Adrenal gland (tissue), 12 donors: Measurements from ENCODE around the gene HSD17B2. TPM values are rescaled to one million over a fixed set of nuclear protein-coding genes. Genes with fewer than 3 reads are reported as not detected.
"Not testable (repeated sequence)": the region's sequence is repeated elsewhere in the genome, so short reads cannot be mapped to it uniquely, and the experiment has no call there.

Experiments used
- DNase-seq, 7 donors: peaks; one replicate each; pipeline ENCODE4 v3.0.0-alpha.2; 2019 to 2020
- H3K27ac ChIP-seq, 5 donors: fragments of 200-600 bp; sonication (generic) in 4 of 5; 1 replicate in 3 of 5; 2 replicates in 2 of 5; pipeline versions ENCODE4 v1.5.1 to v1.8.0; 2016 to 2020; ENCODE audit warnings: mild to moderate bottlenecking in 1 of 5
- H3K27me3 ChIP-seq: fragments of 200-600 bp; 2 replicates; pipeline ENCODE4 v1.8.0; 2021
- H3K36me3 ChIP-seq, 2 donors: fragments of 200-600 bp; replicated peaks in 1 of 2; 1 replicate in 1 of 2; 2 replicates in 1 of 2; pipeline versions ENCODE4 v1.5.1 to v1.8.0; 2018 to 2022
- H3K4me1 ChIP-seq, 2 donors: fragments of 200-600 bp; replicated peaks in 1 of 2; 1 replicate in 1 of 2; 2 replicates in 1 of 2; pipeline versions ENCODE4 v1.5.1 to v1.8.0; 2018 to 2021
- H3K4me3 ChIP-seq, 4 donors: fragments of 200-600 bp; sonication (generic) in 3 of 4; one replicate each; pipeline ENCODE4 v1.5.1; 2016 to 2018
- H3K9me3 ChIP-seq, 3 donors: fragments of 200-600 bp; sonication (generic) in 1 of 3; replicated peaks in 1 of 3; 1 replicate in 2 of 3; 2 replicates in 1 of 3; pipeline versions ENCODE4 v1.5.1 to v1.8.0; 2016 to 2021
- POLR2A ChIP-seq, 2 donors: fragments of 450-650 bp; IDR thresholded peaks; one replicate each; pipeline ENCODE4 v1.6.1; 2017; ENCODE audit warnings: antibody characterized with exemption in 2 of 2, mild to moderate bottlenecking in 2 of 2, moderate library complexity in 1 of 2
- WGBS, 4 donors: extraction: QIAGEN DNeasy Blood & Tissue Kit in 2 of 4; methylation state at CpG; one replicate each; pipeline versions ENCODE4 v1.1.5 to v1.1.7; 2013 to 2017; 5-methylcytosine and 5-hydroxymethylcytosine counted together
- intact Hi-C, 2 donors: fragments of 100-400 bp; cut with DNase I; formaldehyde crosslinking; loops; one replicate each; pipeline versions ENCODE4 v1.14.1 to v1.15.0; 2022 to 2023
- polyA plus RNA-seq, 3 donors: library from polyadenylated mRNA; stranded (reverse); fragments of 200-250 nt in 2 of 3; fragments of 350-450 nt in 1 of 3; fragmentation: Illumina TruSeq in 1 of 3; extraction: RNeasy Lipid Tissue Mini Kit (QIAGEN cat#74804) in 1 of 3; gene quantifications; one replicate each; pipeline ENCODE4 v1.2.3, GENCODE V29; 2013 to 2014
- total RNA-seq, 9 donors: library from RNA; depleted of rRNA in 4 of 9; stranded (reverse); fragments of >200 nt in 4 of 9; fragments of 120-200 nt in 1 of 9; fragmentation: NEBNext Ultra II Directional in 1 of 9; extraction: Animal tissue kit (Norgen Biotek cat#: 25700) in 1 of 9; gene quantifications; one replicate each; pipeline versions ENCODE4 v1.1.0 to v1.2.4, GENCODE V29; 2013 to 2023
- TF ChIP-seq, protein P1 (sequence below), 6 experiments: fragments of 450-650 bp in 4 of 6; fragments of 200-600 bp in 2 of 6; sonication (generic) in 1 of 6; IDR thresholded peaks; 1 replicate in 5 of 6; 2 replicates in 1 of 6; pipeline versions ENCODE4 v1.5.1 to v1.8.0; 2016 to 2021; ENCODE audit warnings: antibody characterized with exemption in 6 of 6, mild to moderate bottlenecking in 2 of 6, moderate library complexity in 1 of 6
- donor health status: healthy with polysubstance abuse.
- donor health status: Bipolar disorder and iron deficiency.
- donor health status: DM: yes; HTN: yes; CAD: no.
- donor health status: DM: no; HTN: no; CAD: no.
- donor health status: DM: no; HTN: no; CAD: no.
- donor health status: DM: yes; HTN: yes; CAD: no.

Gene HSD17B2
- total and polyA plus RNA-seq, 12 donors: 0.10 to 0.16 TPM; not detected in 10

DNA sequence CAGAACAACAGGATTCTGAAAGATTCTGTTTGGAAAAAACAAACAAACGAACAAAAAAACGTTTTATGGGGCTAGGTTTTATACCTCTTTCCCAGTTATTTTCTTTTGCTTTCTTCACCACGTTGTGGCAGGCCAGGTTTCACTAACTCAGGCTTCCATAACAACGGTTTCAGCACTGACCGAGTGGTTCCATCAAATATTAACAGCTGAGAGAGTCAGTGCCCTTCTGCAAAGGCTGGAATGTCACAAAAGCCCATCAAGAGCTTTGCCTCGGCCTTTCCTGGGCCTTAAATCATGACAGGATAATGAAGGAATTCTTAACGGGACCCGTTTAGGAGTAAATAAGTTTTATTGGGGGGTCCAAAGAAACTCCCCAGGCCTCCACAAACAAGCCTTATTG, 100.8 kb downstream of the HSD17B2 start:
- intact Hi-C loops: no loop called here
- no peak for DNase-seq
- 88 to 89% (median 89%) methylated on average over 8 of the region's 8 CpGs for WGBS, 4 donors

DNA sequence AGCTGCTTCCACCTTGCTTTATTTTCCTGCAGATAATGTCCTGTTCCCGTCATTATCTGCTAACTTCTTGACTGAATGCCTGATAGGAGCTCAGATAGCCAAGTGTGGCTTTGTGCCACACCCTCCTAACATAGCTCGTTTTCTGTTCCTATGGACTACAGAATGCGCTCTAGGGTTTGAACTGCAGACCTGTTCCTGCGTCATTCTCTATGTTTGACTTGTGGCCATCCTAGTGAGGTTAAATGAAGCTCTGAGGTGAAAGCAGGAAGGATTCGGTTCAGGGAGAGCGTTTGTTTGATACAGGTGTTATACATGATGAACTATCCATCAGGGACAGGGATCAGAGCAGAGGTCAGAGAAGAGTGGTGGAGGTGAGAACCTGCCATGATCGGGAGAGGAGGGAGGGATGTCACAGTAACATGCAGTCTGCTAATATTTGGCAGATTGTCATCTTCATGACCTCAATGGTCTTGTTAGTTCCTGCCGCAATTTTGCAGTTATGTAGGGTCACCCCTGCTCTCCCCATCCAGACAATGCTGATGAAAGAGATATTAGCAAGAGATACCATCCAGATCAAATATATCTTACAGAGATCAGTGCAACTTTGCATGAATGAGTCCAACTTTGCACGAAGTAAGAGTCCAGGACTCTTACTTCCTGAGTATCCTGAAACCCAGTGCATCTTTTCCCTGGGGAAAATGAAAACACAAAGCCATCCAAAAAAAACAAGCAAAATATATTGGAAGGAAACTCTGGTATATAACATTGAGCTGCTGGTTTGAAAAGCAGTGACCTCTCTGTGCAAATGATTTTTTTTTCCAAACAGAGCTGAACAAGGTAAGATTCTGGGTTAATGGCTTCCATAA, 102.1 kb downstream of the HSD17B2 start:
- no peaks in the 10 kb centered on the region for H3K27me3 ChIP-seq
- no peaks in the 10 kb centered on the region for H3K4me1 ChIP-seq
- TF ChIP-seq POLR2A (IDR thresholded peaks at IDR 0.05): no peak
- TF ChIP-seq, protein P1, sequence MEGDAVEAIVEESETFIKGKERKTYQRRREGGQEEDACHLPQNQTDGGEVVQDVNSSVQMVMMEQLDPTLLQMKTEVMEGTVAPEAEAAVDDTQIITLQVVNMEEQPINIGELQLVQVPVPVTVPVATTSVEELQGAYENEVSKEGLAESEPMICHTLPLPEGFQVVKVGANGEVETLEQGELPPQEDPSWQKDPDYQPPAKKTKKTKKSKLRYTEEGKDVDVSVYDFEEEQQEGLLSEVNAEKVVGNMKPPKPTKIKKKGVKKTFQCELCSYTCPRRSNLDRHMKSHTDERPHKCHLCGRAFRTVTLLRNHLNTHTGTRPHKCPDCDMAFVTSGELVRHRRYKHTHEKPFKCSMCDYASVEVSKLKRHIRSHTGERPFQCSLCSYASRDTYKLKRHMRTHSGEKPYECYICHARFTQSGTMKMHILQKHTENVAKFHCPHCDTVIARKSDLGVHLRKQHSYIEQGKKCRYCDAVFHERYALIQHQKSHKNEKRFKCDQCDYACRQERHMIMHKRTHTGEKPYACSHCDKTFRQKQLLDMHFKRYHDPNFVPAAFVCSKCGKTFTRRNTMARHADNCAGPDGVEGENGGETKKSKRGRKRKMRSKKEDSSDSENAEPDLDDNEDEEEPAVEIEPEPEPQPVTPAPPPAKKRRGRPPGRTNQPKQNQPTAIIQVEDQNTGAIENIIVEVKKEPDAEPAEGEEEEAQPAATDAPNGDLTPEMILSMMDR (IDR thresholded peaks at IDR 0.05): no peak
- H3K27ac ChIP-seq: no peak overlapping the region
- H3K4me3 ChIP-seq: no peak overlapping the region
- no peak for DNase-seq
- intact Hi-C loops: no loop called here
- no peaks in the 10 kb centered on the region for H3K9me3 ChIP-seq
- H3K36me3 ChIP-seq: no peaks in the 10 kb centered on the region
- 86 to 91% (median 87%) methylated on average over 9 of the region's 9 CpGs for WGBS, 4 donors

More for the DNA sequence above, 100.8 kb downstream of the HSD17B2 start:
- Histone ChIP-seq H3K9me3 (no peaks in the 10 kb centered on the region), H3K36me3 (no peaks in the 10 kb centered on the region), H3K27ac (no peak overlapping the region), H3K27me3 (no peaks in the 10 kb centered on the region), H3K4me1 (no peaks in the 10 kb centered on the region), H3K4me3 (no peak overlapping the region)
- TF ChIP-seq, protein P1 (IDR thresholded peaks at IDR 0.05): no peak
- no peak for TF ChIP-seq POLR2A (IDR thresholded peaks at IDR 0.05)

DNA sequence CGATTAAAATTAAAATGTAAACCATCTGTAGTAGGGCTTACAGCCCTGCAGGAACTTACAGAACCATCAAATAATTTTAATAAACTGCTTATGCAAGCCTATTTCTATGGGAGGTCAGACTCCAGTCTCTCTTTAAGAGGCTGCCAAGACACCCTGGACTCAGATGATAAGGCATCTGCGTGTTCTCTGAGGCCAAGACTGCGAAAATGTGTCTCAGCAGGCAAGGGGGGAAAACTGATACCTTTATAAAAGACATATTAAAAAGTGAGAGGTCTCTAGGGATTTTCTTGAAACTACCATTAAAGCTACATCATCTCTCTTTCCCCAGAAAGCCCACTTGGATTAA, 102.7 kb downstream of the HSD17B2 start:
- H3K4me1 ChIP-seq: no peaks in the 10 kb centered on the region
- no peaks in the 10 kb centered on the region for H3K27me3 ChIP-seq
- no peak overlapping the region for H3K27ac ChIP-seq
- H3K4me3 ChIP-seq: no peak overlapping the region
- H3K9me3 ChIP-seq: no peaks in the 10 kb centered on the region
- 66 to 83% (median 78%) methylated on average over 3 of the region's 3 CpGs for WGBS, 4 donors
- no peak for TF ChIP-seq POLR2A (IDR thresholded peaks at IDR 0.05)
- TF ChIP-seq, protein P1 (IDR thresholded peaks at IDR 0.05): no peak
- no peak for DNase-seq
- intact Hi-C loops: no loop called here
- no peaks in the 10 kb centered on the region for H3K36me3 ChIP-seq

DNA sequence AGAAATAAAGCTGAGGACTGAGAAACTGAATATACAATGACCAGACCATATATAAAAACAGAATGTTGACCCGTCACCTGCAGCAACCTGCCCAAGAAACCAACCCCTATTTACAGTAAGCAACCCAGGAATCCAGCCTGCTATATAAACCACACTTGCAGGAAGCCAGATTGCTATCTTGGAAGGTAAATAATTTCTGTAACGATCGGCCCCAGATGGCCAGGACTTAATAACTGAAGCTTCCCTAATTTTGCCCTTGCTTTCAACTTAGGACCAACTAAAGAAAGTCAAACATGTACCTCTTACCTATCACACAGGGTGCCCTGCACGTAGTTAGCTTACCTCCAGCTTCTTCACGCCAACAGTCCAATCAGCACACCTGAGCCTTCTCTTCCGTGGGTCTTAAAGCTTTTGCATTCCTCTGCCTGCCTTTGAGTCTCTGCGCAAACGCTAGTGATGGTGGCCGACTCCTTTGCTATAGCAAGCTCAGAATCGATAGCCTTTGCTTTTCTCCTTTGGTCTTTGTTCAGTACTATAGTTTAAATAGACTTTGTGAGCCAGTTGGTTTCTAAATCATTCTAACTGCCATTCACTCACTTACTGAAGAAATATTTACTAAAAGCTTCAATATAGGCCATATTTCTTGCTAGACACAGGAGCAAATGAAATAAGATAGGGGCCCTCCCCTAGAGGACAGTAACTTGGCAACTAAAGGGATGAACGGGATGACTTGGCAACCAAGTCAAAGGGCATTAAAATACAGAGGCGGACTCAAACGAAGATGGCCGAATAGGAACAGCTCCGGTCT, 103.6 kb downstream of the HSD17B2 start:
- H3K27ac ChIP-seq: no peak overlapping the region
- DNase-seq: no peak
- no peaks in the 10 kb centered on the region for H3K9me3 ChIP-seq
- 92 to 96% (median 94%) methylated on average over 15 of the region's 15 CpGs for WGBS, 4 donors
- intact Hi-C loops: no loop called here
- no peak overlapping the region for H3K4me3 ChIP-seq
- no peaks in the 10 kb centered on the region for H3K4me1 ChIP-seq
- no peak for TF ChIP-seq POLR2A (IDR thresholded peaks at IDR 0.05)
- TF ChIP-seq, protein P1 (IDR thresholded peaks at IDR 0.05): no peak
- no peaks in the 10 kb centered on the region for H3K27me3 ChIP-seq
- no peaks in the 10 kb centered on the region for H3K36me3 ChIP-seq

DNA sequence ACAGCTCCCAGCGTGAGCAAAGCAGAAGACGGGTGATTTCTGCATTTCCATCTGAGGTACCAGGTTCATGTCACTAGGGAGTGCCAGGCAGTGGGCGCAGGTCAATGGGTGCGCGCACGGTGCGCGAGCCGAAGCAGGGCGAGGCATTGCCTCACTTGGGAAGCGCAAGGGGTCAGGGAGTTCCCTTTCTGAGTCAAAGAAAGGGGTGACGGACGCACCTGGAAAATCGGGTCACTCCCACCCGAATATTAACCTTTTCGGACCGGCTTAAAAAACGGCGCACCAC, 104.2 kb downstream of the HSD17B2 start:
- H3K4me1 ChIP-seq, DNase-seq, intact Hi-C loops, H3K4me3 ChIP-seq, H3K9me3 ChIP-seq, H3K27me3 ChIP-seq, H3K27ac ChIP-seq, H3K36me3 ChIP-seq: not testable (repeated sequence)
- WGBS, 4 donors: 86 to 92% (median 90%) methylated on average over 17 to 19 of the region's 19 CpGs
